Measurements from ENCODE around the gene SLC29A1.
A peak's percentile ranks its signal among the peaks of the same experiment; 100 is the strongest.
"Not testable (repeated sequence)": the region's sequence is repeated elsewhere in the genome, so short reads cannot be mapped to it uniquely, and the experiment has no call there.

The SLC29A1 gene

DNA sequence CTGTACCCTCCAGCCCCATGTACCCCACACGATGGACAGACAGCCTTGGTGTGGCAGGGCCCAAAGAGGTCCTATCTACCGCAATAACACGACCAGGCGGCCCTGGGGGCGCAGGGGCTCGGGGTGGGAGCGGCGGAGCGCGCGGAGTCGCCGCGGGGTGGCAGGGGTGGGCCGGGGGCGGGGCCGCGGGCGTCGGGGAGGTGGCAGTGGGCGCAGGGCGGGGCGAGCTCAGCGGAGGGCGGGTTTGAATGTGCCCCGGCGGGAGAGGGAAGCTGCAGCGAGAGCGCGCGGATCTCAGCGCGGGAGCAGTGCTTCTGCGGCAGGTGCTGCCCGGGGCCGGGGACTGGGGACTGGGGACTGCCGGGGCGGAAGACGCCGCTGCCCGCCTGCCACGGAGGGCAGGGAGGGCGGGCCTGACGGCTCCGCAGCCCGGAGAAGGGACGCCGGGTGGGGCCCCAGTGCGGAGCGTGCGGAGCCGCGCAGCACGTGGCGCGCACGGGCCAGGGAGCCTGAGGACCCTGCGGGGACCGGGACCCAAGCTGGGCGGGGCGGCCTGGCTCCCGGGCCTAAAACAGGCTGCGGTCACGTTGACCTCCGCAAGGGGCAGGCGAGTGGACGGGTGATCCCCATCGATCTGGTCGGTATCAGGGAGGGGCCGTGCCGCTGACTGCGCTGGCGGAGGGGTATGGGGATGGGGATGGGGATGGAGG, at the start of gene SLC29A1:
SLC29A1 (plus strand) TSS at position 277 of the 710 bp plus-strand sequence. CDS start 3,719 bp downstream, outside the sequence.
- DNase-seq = peak; percentile 81

DNA sequence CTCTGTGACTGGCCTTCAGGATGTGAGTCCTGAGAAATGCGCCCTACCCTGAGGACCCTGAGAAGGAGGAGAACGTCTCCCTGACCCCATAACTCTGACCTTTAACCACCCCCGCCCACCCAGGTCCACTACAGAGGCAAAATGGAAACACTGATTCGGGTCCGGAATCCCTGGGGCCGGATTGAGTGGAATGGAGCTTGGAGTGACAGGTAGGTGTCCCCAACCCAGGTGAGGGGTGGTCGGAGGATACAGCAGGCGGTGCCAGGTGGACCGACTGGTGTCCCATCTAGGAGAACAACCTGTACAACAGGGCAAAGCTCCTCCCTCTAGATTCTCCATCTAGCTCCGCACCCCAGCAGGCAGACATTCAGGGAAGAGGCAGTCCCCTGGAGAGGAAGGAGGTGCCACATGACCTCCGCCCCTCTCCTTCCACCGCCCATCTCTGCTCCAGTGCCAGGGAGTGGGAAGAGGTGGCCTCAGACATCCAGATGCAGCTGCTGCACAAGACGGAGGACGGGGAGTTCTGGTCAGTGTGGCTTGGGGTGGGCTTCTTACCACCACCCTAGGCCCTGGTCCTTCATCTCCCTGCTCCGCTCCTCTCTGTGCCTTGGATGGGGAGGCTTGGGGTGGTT, 47.1 kb upstream of the SLC29A1 start:
- no peak for DNase-seq

DNA sequence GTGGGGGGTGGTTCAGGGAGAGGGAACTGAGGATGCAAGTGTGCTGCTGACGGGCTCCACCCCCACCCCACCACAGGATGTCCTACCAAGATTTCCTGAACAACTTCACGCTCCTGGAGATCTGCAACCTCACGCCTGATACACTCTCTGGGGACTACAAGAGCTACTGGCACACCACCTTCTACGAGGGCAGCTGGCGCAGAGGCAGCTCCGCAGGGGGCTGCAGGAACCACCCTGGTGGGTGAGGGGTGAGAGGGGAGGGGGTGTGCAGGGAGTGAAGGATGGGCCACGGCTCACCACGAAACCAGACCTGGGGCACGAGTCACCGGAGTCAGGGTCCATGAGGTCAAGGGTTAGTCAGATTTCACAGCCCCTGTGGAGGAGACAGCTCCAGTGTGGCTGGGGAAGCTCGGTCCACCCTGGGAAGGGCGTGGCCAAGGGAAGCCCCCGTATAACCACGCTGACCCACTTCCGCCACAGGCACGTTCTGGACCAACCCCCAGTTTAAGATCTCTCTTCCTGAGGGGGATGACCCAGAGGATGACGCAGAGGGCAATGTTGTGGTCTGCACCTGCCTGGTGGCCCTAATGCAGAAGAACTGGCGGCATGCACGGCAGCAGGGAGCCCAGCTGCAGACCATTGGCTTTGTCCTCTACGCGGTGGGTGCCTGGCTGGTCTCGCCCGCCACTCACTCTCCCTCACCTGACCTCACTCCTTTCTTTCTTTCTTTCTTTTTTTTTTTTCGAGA, 46.5 kb upstream of the SLC29A1 start:
- DNase-seq = no peak

DNA sequence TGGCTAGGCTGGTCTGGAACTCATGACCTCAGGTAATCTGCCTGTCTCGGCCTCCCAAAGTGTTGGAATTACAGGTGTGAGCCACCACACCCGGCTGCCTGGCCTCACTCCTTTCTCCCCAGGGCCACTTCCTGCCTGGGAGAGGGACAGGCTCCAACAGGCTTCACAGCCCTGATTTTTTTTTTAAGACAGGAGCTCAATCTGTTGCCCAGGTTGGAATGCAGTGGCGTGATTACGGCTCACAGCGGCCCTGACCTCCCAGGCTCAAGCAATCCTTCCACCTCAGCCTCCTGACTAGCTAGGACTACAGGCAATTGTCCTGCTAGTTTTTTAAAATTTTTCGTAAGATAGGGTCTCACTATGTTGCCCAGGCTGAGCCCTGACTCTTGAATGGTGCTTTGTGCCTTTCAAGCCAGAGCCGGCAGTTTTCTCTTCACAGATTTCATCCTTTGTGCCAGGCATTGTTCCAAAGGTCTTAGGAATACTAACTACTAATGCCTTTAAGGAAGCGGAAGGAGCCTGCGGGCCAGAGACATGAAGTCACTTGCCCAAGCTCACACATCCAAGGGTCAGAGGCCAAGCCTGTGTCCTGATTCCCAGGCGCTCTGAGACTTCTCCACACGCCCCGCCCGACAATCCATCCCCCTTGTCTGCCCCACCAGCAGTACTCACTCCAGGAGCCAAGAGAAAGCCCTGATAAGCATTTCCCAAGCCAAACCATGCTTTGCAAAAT, 45.5 kb upstream of the SLC29A1 start:
- DNase-seq = no peak

DNA sequence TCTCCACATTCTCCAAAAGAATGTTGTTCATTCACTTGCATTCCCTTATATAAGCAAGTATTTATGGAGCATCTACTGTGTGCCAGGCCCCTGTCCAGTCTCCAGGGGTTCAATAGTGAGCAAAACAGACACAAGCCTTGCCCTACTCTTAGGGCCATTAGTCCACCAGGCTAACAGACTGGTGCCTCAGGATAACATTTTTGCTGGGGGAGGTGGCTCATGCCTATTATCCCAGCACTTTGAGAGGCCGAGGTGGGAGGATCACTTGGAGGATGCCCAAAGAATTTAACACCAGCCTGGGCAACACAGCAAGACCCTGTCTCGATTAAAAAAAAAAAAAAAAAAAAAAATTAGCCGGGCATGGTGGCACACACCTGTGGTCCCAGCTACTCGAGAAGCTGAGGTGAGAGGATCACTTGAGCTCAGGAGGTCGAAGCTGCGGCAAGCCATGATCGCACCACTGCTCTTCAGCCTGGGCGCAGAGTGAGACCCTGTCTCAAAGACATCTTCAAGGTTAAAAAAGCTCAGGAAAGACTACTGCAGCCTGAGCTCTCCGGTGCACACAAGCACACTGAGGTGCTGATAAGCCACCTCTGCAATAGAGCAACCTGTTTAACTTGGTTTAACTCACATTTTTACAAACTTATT, 44.8 kb upstream of the SLC29A1 start:
- no peak for DNase-seq

DNA sequence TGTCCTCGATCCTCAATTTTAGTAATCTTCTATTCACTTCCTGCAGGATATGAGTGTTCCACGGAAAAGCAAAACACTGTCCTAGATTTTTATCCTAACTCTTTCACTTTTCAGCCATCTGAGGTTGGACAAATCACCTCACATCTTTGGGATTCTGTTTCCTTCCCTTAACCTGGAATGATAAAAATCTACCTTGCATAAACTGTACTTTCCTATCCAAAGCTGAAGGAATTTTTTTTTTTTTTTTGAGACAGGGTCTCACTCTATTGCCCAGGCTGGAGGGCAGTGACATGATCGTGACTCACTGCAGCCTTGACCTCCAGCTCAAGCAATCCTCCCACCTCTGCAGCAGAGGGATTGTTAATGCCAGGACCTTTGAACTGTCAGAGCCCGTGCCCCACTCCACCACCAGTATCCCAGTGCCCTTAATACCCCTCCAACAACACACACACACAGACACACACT, 44.3 kb upstream of the SLC29A1 start:
- DNase-seq = no peak

DNA sequence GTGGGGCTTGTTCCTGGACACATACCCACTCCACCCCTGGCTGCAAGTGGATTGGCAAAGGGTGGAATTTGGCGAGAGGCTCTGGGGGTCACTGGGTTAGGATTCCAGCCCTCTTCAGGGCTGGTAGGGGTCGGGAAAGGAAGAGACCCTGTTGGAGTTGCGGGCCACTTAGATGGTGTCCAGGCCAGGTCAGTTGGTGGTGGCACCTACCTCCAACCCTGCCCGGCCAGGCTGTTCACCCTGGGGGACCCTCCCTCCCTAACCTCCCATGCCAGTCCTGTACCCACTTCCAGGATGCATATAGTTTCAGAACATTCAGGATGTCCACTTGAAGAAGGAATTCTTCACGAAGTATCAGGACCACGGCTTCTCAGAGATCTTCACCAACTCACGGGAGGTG, 43.7 kb upstream of the SLC29A1 start:
- DNase-seq = no peak

DNA sequence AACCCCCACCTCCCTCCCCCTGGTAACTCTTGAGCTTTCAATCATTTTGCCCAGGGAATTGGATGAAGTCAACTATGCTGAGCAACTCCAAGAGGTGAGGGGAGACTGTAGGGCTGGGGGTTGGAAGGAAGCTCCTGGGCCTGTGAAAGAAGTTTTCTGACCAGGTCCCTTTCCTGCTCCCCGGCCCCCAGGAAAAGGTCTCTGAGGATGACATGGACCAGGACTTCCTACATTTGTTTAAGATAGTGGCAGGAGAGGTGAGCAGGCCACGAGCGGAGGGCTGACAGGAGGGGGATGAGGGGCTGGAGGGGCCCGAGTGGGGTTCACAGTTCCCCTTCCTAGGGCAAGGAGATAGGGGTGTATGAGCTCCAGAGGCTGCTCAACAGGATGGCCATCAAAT, 43.0 kb upstream of the SLC29A1 start:
- DNase-seq = no peak

DNA sequence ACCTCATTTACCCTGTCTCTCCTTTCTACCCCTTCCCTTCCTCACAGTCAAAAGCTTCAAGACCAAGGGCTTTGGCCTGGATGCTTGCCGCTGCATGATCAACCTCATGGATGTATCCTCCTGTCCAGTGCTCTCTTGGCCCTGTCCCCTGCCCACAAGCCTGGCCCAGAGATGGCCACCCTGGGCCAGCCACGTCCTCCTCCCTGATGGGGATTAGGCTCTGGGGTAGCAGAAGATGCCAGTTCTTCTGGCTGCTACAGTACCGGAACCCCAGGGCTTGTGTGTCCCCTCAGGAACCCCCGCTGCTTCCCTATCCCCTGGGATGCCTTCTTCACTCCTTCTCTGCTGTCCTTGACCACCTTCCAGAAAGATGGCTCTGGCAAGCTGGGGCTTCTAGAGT, 42.5 kb upstream of the SLC29A1 start:
- no peak for DNase-seq

DNA sequence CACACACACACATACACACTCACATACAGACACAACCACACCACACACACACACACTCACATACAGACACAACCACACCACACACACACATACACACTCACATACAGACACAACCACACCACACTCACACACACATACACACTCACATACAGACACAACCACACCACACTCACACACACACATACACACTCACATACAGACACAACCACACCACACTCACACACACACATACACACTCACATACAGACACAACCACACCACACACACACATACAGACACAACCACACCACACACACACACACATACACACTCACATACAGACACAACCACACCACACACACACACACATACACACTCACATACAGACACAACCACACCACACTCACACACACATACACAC, 41.6 kb upstream of the SLC29A1 start:
- DNase-seq = not testable (repeated sequence)

DNA sequence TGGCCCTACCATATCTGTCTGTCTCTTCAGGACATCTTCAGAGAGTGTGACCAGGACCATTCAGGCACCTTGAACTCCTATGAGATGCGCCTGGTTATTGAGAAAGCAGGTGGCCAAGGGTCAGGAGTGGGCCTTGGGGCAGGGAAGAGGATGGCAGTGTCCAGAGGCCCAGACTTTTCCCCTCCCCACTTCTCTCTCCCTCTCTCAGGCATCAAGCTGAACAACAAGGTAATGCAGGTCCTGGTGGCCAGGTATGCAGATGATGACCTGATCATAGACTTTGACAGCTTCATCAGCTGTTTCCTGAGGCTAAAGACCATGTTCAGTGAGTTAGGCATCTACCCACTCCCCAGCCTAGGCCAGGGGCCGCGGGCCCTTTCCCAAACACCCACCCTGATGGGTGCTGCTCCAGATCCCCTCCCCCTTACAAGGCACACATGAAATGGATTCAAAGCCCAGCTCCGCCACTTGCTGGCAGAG, 40.4 kb upstream of the SLC29A1 start:
- no peak for DNase-seq

DNA sequence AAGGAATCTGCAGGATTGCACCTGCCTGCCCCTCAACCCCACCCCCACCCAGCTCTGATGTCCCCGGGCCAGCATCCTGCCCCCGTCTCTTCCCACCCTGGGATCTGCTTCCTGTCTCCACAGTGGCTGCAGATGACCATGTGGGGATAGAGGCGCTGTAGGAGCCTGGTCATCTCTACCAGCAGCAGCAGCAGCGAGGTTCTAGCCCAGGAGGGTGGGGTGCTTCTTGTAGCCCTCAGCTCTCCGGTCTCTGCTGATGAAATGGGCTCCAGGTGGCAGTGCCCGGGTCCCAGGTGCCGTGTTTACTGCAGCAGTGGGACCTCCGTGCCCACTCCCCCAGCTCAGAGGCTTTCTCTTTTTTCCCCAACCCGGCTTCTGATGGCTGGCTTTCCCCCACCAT, 39.6 kb upstream of the SLC29A1 start:
- no peak for DNase-seq

DNA sequence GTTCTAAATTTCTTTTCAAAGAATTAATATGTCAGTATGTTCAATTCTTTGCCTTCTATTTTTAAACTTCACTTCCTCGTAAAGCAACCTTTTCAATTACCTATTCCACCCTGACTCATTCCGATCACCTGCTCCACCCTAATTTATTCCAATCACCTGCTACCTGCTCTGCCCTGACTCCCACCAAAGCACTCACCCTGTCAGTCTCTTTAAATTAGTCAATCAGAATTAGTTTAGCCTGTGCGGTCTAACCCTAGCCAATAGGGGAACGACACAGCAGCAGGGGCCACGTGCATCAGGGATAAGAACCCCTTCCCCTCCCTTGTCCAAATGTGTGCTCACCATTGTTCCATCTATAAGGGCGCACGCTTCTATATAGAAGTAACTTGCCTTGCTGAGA, 38.0 kb upstream of the SLC29A1 start:
- DNase-seq = not testable (repeated sequence)

DNA sequence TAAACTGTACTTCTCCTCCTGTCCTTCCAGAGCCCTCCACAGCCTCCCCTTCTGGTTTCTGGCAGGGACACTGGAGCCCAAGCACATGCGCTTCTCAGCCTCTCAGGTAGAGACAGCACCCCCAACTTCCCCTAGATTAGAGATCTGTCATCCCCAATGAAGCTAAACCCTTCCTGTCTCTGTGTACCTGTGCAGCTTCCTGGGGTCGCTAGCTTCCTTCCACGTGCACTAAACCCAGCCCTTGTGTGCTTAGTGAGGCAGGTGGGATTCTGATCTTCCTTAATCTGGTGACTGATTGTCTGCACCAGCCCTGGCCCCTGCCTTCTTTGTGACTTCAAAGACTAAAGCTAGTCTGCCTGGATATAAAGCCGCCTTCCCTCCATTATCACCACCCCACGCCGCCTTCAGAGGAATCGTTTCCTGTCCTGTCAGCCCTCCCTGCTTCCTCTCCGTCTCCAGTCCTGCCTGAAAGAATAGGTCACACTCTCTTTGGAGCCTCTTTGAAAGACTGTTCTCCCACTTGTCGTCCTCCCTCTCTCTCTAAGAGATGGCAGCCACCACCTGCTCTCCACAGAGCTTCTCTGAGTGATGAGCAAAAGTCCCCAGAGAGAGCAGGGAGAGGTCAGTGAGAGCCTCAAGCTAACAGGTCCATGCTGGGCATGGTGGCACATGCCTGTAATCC, 37.3 kb upstream of the SLC29A1 start:
- no peak for DNase-seq

DNA sequence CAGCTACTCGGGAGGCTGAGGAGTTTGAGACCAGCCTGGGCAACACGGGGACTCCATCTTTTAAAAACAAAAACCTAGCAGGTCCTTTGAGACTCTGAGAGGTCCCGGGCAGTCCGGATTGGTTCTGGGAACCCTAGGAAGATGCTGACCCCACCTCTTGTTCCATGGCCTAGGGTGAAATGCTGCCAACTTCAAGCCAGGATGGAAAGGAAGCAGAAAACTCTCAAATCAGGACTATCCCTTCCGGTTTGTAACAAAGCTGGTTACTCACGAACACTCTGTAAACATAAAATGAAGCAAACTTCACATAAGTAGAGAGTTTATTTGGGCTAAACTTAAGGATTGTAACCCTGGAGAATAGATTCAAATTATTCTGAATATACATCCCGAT, 36.8 kb upstream of the SLC29A1 start:
- DNase-seq = no peak

DNA sequence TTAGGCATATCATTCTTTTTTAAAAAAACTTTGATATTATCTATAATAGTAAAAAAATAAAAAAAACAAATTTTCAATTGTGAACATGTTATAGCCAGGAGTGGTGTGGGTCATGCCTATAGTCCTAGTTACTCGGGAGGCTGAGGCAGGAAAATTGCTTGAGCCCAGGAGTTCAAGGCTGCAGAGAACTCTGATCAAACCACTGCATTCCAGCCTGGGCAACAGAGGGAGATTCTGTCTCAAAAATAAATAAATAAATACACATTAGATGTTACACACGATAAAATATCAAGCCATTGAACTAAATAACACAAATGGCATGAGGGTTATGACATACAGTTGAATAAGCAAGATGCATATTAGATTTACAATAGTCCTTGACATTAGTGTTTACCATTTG, 34.6 kb upstream of the SLC29A1 start:
- DNase-seq = no peak

DNA sequence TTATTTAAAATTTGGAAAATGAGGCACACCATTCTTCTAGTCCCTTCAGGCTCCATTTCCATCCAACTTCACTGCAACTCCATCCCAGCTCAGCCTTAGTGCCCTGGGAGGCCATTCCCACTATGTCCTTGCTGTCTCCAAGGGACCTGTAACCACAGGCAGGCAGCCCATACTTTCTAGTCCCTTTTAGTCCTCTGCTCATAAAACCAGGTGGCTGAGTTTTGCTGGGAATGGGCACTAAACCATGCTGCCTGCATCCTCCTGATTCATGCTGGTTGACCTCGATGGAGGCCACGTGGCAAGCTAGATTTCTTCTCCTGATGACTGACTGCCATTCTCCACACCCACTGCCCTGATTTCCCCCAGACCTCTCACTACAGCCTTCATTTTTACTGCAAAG, 34.1 kb upstream of the SLC29A1 start:
- no peak for DNase-seq

DNA sequence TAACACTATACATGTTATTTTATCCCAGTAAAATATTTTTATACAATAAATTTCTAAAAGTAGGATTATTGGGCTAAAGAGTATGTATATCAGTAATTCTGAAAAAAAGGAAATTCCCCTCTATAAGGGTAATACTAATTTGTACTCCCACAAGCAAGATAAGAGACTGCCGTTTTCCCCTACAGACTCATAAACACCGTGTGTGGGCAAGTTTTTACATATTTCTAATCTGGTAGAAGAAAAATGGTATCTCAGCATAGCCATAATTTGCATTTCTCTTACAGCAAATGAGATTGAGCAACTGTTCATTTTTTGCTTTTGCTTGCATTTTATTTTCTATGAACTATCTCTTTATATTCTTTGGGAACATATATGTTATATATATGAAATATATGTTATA, 32.7 kb upstream of the SLC29A1 start:
- DNase-seq = no peak

DNA sequence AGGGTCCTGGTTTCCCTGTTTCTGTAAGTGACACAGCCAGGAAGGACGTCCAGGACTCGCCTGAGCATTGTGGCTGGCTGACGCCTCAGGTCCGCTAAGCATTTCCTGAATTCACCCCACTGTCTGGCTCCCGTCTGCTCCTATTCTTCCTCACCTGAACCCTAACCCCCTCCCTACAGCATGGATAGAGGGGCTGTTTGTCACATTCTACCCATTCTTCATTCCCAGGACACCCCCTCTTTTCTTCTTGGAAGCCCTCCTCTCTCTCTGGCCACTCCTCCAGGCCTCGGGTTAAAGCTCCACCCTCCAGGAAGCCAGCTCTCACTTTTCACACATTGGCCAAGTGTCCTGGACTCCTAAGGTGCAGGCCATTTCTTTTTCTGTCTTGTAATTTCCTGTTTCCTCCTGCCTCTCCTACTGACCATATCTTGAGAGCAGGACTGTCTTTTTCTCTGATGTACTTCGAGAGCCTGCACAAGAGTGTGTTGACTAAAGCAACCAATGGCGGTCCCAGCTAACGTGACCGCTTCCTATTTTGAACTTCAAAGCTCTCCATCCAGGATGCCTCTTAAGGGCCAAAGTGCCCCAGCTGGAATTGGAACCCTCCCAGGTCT, 30.9 kb upstream of the SLC29A1 start:
- DNase-seq = no peak

DNA sequence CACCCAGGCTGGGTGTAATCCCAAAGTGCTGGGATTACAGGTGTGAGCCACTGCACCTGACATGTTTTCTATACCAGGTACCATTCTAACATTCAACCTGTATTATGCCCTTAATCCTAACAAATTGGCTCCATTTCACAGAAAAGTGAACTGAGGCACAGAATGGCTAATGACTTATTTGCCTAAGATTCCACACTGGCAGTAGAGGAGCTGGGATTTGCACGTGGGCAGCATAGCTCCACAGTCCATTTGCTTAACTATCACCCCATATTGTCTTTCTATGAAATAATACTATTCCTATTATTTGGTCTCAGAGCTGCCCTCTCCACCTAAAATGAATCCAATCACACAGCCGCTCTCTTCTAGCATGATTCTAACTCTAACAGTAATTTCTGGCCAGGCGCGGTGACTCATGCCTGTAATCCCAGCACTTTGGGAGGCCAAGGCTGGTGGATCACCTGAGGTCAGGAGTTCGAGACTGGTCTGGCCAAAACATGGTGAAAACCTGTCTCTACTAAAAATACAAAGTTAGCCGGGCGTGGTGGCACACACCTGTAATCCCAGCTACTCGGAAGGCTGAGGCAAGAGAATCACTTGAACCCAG, 30.0 kb upstream of the SLC29A1 start:
- no peak for DNase-seq

DNA sequence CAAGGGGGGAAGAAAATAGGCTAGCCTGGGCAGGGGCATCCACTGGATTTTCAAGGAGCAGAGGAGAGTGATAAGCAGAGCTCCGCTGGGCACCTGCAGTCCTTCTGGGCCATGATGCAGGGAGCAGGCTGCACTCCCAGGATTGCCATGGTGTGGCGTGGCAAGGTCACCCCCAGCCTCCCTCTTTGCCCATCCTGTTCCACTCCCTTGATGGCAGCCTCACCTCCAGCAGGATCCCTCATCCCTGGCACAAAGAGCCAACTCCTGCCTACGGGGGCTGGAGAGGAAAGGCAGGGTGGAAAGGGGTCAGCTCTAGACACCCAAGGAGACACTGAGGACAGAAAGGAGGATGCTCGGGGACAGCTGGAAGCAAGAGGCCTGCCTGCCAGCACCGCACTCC, 29.1 kb upstream of the SLC29A1 start:
- DNase-seq = no peak
